HG03103 (cell line): Measurements from ENCODE around the gene TPST1.

Source experiments
- ATAC-seq: cut with Tn5 transposase; IDR thresholded peaks from one replicate; pipeline ENCODE4 v1.9.1; 2021; ENCODE audit warnings: low read depth; ENCODE audit not compliant: unreplicated experiment

Gene TPST1

DNA sequence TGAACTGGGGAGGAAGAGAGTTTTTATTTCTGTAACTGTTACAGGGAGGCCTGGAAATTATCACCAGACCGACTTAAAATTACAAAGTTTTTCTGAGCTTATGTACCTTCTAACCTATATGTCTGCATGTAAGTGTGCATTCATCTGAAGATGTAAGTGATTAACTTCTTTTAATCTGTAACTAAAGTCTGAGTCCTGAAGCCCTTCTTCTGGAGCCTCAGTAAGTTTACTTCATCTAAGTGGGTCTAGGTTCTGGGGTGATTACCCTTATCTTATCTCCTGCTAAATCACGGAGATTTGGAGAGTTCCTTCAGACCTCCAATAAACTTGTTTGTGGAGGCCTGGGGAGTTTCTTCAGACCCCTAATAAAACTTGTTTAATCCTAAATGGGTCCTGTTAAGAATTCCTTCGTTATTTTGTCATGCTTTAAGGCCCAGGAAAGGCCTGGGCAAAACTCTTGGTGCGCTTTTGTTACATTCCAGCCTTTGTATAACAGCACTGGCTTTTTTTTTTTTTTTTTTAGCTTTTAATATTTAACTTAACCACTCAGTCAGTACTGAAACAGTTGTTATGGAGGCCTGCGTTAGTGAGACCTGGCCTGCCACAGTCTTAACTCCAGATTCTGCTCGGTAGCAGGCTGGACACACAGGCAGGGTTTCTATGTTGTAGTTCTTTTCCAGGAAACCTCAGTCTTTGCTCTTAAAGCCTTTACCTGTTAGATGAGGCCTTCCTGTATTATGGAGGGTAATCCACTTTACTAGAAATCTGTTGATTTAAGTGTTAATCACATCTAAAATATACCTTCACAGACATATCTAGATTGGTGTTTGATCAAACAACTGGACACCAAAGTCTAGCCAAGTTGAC lies 33.0 kb downstream of the TPST1 start:
- ATAC-seq = no peak

DNA sequence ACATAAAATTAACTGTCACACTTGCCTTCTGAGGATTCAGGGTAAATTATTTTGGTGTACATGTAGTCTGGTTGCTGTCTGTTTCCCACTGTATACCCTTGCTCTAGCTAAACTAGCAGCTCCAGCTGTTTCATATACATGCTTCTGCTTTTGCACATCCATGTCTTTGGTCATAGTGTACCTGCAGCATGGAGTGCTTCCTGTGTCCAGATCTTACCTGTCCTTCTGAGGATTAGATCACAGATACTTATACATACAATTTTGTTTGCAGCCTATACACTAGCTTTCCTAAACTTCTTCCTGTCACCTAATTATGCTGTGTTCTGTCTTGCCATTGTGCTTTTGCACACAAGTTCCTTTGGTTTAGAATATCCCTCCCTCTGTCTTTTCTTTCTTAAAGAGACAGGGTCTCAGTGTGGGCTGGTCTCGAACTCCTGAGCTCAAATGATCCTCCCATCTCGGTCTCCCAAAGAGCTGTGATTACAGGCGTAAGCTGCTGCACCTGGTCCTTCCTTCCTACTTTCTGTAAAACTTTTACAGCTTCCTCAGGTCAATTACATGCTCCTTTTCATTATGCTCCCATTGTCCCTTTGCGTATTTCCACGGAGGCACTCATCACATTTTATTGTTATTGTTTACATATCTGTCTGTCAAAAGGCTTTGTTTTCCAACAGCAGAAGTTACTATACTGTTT lies 33.8 kb downstream of the TPST1 start:
- no peak for ATAC-seq

DNA sequence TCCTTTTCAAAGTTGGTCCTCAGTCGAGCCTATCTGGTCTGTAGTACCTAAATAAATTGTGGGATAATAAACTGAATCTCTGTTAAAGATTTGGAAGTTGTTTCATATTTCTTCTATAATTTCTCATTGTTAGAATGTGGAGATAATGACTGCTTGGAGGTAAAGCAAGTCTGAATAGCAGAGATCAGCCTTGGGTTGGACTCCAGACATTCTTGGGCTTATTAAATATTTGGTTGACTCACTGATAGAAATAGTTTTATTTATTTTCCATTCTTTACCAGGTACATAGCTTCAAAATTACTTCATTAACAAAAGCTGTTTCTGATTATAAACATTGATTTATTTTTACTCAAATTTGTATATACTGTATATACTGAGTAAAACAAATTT lies 34.3 kb downstream of the TPST1 start:
- ATAC-seq = no peak

DNA sequence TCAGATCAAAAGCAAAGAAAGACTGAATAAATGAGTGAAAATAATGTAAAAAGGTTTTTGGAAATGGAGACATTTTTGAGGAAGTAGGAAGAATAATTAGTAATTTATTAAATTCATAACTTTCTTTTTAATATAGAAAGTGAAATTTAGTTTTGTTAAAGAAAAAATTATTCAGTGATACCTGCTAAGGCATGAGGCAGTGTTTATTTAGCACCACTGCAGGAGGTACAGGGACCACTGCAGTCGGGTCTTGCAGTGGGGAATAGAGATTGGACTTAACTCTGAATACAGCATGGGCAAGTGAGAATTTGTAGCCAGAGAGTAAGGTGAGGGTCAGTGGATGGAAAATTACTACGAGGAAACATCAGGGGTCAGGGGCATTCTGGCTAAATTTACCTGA lies 39.9 kb downstream of the TPST1 start:
- ATAC-seq = no peak

DNA sequence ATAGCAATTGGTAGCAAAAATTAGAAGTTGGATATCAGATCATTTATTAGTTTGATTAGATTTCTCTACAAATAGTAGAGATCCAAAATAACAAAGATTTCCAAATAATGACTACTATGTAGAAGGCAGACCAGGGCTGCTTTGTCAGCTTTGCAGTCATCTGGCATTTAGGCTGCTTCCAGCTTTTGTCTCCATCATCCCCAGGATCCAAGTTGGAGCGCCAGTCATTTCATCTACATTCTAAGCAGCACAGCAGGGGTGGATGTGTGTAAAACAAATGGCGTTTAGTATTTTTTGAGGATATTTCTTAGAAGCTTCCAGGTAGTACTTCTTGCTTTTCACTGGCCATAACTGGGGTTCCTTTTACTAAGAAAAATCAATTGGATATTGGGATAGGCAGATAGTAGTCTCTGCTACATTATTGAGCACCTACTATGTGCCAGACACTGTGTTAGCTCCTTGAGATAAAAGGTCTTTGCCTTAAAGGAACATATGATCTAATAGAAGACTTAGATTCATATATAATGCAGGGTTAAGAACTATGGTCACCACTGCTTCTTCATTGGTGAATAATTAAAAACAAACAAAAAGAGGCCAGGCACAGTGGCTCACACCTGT lies 41.5 kb downstream of the TPST1 start:
- no peak for ATAC-seq

DNA sequence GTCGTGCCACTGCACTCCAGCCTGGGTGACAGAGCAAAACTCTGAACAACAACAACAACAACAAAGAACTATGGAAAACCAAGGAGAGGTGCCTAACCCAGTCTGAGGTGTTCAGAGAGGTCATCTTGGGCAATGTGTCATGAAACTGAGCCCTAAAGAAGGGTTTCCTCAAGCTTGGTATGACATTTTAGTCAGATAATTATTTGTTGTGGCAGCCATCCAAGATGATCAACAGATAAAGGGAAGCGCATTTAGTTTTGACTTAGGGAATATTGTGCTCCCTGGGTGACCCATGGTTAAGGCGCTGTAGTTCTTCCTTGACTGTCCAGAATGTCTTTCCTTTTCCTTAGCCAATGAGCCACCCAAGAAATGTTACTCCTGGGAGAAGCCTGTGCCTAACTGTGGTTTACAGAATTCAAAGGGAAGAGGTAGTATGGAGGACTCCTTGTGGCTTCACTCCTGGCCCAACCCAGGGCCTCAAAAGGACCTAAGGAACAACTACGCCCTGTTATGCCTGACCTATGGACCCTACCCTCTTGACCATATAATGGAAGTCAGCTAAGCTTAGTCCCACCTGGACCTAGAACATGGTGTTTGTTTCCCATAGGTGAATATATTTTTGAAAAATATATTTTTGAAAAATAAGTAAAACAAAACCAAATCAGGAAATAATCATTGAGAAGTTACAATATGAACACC lies 42.4 kb downstream of the TPST1 start:
- no peak for ATAC-seq

DNA sequence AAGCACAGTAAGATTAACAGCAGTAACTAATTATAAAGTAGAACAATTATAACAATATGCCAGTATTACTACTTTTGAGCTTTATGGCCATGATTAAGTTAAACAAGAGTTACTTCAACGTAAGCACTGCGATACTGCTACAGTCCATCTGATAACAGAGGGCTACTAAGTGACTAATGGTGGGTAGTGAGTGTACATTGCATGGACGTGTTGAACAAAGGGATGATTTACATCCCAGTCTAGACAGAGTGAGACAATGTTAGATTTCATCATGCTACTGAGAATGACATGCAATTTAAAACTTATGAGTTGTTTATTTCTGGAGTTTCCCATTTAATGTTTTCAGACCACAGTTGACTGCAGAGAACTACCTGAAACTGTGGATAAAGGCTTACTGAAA lies 45.6 kb downstream of the TPST1 start:
- ATAC-seq = no peak

DNA sequence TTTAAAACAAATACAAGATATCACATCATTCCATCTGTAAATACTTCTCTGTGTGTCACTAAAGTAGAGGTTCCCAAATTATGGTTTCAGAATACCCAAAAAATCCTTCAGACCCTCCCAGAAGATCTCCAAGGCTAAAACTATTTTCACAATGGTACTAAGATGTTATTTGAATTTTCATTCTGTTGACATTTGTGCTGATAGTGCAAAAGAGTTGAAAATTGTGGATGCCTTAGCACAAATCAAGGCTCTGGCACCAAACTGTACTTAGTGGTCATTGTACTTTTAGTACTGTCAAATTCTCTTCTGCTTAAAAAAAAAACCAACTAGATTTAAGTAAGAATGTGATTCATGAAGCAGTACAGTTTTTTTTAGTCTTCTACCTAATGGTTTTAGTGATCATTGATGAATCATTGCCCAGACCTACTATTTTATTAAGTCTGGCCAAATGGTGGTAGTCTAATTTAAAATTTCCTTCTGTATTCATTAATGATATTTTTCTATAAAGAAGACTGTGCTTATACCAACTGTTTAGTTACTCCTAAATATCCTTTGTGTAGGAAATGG lies 50.5 kb downstream of the TPST1 start:
- ATAC-seq = no peak

DNA sequence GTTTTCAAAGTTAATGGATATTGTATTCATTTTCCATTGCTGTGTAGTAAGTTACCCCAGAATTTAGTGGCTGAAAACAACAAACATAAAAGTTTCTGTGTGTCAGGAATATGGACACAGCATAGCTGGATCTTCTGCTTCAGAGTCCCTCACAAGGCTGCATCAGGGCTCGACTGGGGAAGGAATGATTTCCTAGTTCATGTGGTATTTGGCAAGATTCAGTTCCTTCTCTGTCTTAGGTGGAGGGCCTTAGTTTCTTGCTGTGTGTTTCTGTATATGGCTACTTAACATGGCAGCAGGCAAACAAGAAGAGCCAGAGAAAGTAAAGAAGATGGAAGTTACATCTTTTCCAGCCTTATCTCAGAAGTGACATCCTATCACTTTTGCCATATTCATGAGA lies 51.1 kb downstream of the TPST1 start:
- no peak for ATAC-seq

DNA sequence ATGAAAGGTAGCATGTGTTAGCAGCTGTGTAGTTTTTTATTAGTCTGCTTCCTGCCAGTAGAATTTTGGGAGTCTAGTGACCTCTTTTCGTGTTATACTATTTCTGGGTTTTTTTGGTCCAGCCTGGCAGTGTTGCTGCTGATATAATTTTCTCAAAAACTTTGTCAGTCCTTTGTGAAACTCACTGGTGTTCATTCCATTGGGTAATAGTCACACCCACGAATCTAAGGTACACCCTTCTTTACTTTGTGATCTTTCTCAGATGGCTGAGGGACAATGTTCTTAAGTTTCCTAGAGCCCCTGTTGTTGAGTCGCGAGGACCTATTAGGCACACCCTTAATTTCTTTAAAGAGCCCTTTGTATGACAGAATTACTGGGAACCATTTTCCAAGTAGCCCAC lies 52.3 kb downstream of the TPST1 start:
- ATAC-seq = no peak

DNA sequence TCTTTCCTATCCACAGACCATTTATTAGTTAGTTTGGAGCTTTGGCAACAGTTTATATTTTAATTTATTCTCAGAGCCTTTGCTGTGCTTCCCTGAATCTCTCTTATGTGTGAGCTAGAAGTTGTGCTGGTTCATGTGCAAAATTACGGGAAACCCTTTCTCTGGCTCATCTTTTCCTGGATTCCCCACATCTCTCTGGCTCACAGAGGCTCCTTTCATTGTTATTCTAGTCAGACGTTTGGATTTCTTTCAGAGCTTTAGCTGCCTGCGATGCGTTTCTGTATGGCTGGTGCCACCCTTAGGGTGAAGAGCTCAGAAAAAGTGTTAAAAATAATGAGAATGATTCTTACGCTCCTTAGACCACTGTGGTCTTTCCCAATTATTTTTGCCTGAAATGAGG lies 53.3 kb downstream of the TPST1 start:
- no peak for ATAC-seq

DNA sequence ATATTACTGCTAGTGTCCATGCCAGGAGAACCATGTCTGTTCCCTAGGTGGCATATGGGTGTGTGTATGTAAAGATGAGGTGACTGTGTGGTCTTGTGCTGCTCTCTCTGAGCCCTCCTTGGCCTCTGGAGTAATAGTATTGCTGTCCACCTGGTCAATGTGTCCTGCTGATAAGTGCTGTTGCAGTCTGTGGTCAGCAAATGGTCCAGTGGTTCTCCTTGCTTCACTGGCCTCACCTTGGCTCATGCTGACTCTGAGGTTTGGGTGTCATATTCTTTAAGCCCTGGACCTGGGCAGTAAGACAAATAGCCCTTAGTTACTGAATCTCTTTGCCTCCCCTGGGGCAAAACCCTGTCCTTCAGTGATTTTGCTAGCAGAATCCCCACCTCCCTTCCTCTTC lies 56.8 kb downstream of the TPST1 start:
- ATAC-seq = no peak

DNA sequence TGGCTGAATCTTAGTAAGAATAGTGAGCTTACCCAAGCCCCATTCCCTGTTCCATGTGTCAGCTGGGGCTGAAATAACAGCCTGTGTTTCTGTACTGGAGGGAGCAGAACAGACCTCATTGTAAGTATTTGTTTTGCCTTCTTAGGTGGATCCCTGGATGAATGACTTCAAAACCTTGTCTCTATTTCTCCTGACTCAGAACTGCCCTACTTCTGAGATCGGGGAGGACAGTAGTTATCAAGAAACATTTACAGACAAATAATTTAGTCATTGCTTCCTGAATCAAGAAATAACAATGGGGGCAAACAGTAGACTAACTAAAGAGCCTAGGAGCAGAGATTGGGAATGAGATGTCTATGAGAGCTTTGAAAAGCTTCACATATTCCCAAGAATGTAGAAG lies 58.8 kb downstream of the TPST1 start:
- ATAC-seq = no peak

DNA sequence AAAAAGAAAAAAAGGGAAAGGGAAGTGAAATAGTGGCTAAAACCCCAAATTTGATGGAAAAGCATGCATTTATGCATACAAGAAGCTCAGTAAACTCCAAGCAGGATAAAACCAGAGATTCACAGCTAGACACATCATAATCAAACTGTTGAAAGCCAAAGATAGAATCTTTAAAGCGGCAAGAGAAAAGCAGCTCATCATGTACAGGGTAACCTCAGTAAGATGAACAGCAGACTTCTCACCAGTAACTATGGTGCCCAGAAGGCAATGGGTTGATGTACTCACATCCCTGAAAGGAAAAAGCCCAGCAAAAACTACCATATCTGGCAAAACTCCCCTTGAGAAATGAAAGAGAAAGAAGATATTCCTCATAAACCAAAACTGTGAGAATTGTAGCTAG lies 60.4 kb downstream of the TPST1 start:
- no peak for ATAC-seq

DNA sequence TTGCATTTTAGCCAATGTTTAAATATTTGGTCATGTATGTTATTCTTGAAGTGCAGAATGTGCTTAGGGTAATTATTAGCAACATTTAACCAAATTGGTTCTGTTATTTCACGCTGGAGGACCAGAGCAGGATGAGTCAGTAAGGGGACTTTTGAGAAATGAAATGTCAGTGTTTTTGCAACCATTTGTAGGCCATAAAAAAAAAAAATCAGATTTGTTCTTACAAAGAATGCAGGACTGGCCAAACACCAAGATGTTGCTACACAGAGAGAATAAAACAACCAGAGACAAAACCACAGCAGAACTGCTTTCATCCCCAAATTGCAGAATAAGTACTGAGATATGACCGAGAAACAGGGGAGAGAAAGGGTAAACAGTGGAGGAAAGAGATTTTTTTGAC lies 62.1 kb downstream of the TPST1 start:
- no peak for ATAC-seq

DNA sequence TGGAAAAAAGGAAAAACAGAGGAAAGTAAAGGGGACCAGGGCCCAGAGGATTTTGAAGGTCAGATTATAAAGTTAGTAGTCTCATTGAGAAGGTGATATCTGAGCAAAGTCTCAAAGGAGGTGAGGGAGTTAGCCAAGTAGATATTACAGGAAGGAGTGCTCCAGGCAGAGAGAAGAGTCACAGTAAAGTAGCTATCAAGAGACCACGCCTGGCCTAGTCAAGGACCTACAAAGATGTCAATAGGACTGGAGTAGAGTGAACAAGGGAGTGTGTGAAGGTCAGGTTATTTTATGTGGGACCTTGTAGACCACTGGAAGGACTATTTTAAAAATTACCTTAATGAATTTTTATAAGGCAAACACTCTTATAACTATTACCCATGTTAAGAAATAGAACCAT lies 64.8 kb downstream of the TPST1 start:
- no peak for ATAC-seq

DNA sequence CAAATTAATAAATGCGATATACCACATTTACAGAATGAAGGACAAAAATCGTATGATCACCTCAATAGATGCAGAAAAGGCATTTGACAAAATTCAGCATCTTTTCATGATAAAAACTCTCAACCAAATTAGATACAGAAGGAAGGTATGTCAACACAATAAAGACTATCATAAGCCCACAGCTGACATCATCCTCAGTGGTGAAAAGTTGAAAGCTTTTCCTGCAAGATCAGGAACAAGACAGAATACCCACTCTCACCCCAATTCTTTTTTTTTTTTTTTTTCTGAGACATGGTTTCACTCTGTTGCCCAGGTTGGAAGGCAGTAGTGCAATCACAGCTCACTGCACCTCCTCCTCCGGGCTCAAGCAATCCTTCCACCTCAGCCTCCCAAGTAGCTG lies 67.2 kb downstream of the TPST1 start:
- no peak for ATAC-seq

DNA sequence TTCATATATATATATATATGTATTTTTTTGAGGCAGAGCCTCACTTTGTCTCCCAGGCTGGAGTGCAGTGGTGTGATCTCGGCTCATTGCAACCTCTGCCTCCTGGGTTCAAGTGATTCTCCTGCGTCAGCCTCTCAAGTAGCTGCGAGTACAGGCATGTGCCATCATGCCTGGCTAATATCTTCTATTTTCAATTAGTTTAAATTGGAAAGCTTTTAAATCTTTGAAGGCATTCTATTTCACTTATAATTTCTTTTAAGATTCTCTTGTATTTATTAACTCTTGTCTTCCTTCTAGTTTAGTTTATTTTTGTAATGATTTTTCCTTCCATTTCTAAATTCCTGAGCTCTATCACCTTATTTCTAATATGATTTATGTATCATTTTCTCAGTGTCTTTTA lies 71.2 kb downstream of the TPST1 start:
- ATAC-seq = no peak

DNA sequence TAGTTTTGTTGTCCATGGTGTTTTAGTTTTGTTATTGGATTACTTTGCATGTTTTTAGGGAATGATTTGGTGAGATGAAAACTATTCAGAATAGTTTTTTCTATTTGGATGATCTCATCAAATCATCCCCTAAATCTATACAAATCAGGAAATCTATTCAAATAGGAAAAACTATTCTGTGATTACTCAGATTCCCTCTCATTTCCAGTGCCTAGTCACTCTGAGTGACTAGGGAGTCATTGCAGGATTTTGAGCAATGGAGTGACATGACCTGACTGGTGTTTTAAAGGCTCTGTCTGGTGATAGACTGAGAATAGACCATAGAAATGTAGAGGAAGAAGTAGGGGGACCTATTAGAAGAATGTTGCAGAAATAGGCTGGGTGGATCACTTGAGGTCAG lies 72.4 kb downstream of the TPST1 start:
- no peak for ATAC-seq

DNA sequence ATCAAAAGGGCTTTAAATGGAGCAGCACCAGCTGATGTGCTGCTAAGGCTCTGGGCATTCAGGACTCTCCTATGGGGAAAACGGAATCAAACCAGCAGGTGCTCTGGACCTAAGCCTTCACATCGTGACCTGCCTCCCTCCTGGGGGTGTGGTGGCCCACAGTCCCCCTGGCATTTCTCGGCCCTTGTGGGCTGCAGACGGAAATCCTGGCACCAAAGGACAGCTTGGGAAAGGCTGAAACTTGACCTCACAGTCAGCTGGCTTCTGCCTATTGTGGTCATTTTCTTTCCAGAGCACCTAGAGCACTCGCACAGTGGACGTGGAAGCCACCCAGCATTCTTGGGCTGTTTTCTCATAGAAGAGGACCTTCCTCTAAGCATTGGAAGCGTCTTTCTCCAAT lies 74.8 kb downstream of the TPST1 start:
- ATAC-seq = no peak
